Measurements from ENCODE around the gene TNNT3. TPM values are rescaled to one million over a fixed set of nuclear protein-coding genes. Genes with fewer than 3 reads are reported as not detected.

TNNT3 gene
- total RNA-seq, 1 experiment from 2014 or later = 0.71 TPM

DNA sequence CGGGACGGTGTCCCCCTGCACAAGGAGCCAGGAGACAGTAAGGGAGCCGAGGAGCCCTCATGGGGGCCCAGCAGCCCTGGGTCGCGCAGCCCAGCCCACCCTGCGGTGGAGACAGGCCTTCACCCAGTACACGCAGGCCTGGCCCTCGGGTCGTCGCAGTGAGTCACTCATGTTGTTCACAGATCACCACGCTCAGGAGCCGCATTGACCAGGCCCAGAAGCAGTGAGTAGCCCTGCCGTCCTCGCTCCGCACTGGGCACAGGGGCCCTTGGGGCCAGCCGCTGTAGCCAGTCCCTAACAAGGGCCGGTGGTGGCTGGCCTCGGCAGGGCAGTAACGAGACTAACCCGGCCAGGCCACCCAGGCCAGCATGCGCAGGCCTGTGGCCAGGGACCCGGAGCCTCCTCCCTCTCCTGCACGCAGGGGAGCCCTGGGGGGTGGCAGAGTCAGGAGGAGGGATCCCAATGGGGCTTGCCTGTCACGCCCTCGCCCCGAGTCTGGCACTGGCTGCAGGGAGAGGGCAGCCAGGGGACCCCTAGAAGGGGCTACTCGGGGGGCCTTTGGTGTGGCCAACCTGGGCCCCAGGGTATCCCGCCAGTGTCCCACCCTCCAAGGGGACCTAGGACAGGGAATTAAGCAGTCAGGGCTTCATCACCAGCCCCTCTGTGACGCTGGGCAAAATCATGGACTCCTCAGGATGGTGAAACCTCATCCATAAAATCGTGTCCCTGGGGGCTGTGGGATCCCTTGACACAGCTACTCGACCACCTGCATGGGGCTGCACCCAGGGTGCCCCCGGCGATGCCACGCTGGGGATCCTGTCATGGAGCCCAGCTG is 17.5 kb downstream of the TNNT3 start:
- BruUV-seq (replicated peaks) = no TSS peak
- DNase-seq (ENCODE audit: low read depth, low spot score) (no peak), ATAC-seq (no peak)
- no peaks in the 10 kb centered on the region for H3K4me1 ChIP-seq (ENCODE audit: control insufficient read depth in 1 of 2, insufficient read depth in 2 of 2, low read length in 2 of 2)
- intact Hi-C loops (cut with micrococcal nuclease) = no loop called here
- H3K79me2 ChIP-seq (ENCODE audit: insufficient read depth, low read length) = no peaks in the 10 kb centered on the region
- ChIA-PET RAD21 (ENCODE audit: low non-redundant PET in 1 of 2, low total read pairs in 2 of 2, uncharacterized antibody in 2 of 2, unreplicated experiment in 2 of 2) (no interaction called here), CTCF (no interaction called here), POLR2A (no interaction called here)
- H3K4me2 ChIP-seq (ENCODE audit: low read length) = no peak overlapping the region
- no peak overlapping the region for H2AFZ ChIP-seq (ENCODE audit: low read depth, low read length, poor library complexity, severe bottlenecking)
- H3K9me2 ChIP-seq (ENCODE audit: insufficient read depth) = no peaks in the 10 kb centered on the region
- H3K9ac ChIP-seq (ENCODE audit: low read length) = no peak overlapping the region
- TF ChIP-seq, protein P1, sequence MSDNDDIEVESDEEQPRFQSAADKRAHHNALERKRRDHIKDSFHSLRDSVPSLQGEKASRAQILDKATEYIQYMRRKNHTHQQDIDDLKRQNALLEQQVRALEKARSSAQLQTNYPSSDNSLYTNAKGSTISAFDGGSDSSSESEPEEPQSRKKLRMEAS (IDR thresholded peaks at IDR 0.05) = no peak
- TF ChIP-seq CEBPB (IDR thresholded peaks at IDR 0.05; ENCODE audit: low read depth) = no peak
- no peak for TF ChIP-seq EZH2phosphoT487 (IDR thresholded peaks at IDR 0.05; ENCODE audit: borderline replicate concordance)
- TF ChIP-seq RAD21 (IDR thresholded peaks at IDR 0.05; ENCODE audit: low read depth) = no peak
- TF ChIP-seq, protein P2, sequence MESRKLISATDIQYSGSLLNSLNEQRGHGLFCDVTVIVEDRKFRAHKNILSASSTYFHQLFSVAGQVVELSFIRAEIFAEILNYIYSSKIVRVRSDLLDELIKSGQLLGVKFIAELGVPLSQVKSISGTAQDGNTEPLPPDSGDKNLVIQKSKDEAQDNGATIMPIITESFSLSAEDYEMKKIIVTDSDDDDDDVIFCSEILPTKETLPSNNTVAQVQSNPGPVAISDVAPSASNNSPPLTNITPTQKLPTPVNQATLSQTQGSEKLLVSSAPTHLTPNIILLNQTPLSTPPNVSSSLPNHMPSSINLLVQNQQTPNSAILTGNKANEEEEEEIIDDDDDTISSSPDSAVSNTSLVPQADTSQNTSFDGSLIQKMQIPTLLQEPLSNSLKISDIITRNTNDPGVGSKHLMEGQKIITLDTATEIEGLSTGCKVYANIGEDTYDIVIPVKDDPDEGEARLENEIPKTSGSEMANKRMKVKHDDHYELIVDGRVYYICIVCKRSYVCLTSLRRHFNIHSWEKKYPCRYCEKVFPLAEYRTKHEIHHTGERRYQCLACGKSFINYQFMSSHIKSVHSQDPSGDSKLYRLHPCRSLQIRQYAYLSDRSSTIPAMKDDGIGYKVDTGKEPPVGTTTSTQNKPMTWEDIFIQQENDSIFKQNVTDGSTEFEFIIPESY (IDR thresholded peaks at IDR 0.05; ENCODE audit: extremely low read depth, insufficient replicate concordance, low read length) = no peak
- no peak for TF ChIP-seq JUND (IDR thresholded peaks at IDR 0.05)
- no peak for TF ChIP-seq ZFX (IDR thresholded peaks at IDR 0.05)
- no peak for TF ChIP-seq SIN3A (IDR thresholded peaks at IDR 0.05; ENCODE audit: low read depth)
- TF ChIP-seq SRF (IDR thresholded peaks at IDR 0.05; ENCODE audit: low read depth) = no peak
- H3K9me3 ChIP-seq (ENCODE audit: control insufficient read depth in 1 of 2, insufficient read depth in 1 of 2, low read depth in 1 of 2, low read length in 2 of 2) = no peaks in the 10 kb centered on the region
- H3K27me3 ChIP-seq (ENCODE audit: insufficient read depth, low read length) = no peaks in the 10 kb centered on the region
- no peak overlapping the region for H3K4me3 ChIP-seq (replicated peaks in 1 of 2; ENCODE audit: low read depth in 1 of 2, low read length in 2 of 2)
- H3K36me3 ChIP-seq (ENCODE audit: control insufficient read depth in 1 of 2, insufficient read depth in 2 of 2, low read length in 2 of 2) = no peaks in the 10 kb centered on the region
- H4K20me1 ChIP-seq (ENCODE audit: insufficient read depth) = no peaks in the 10 kb centered on the region
- no peak overlapping the region for H3K27ac ChIP-seq (ENCODE audit: low read depth, low read length)
